K562 (cell line): ENCODE measurements around the gene MARCKSL1. TPM values are rescaled to one million over a fixed set of nuclear protein-coding genes. Genes with fewer than 3 reads are reported as not detected.

Experiments used
- ATAC-seq: fragments of 200-7000 bp; cut with Tn5 transposase; 3 replicates; pipeline ENCODE4 v1.9.1; 2020; ENCODE audit warnings: moderate library complexity
- BruUV-seq: library from RNA; stranded (reverse); fragments of 400-500 nt; replicated peaks from 2 replicates; lab custom pipeline; 2021; lab: Mats Ljungman, UMichigan
- CTCF ChIA-PET: fragments of 300-600 bp; formaldehyde crosslinking; extraction: SDS; loops from one replicate; lab custom pipeline; 2021; ENCODE audit warnings: low intra/inter-chr PET ratio; lab: Yijun Ruan, JAX
- POLR2A ChIA-PET: fragments of 300-600, 350-650 bp; sonication (Branson Sonifier 250); formaldehyde crosslinking; extraction: SDS; loops from one replicate; lab custom pipeline; 2021; ENCODE audit warnings: antibody characterized with exemption, inconsistent platforms; lab: Yijun Ruan, JAX
- DNase-seq, 4 experiments: peaks; one replicate each; pipeline versions ENCODE4 v3.0.0 to v3.0.0-alpha.2; 2011 to 2018; ENCODE audit warnings: low spot score in 3 of 4, mixed read lengths in 3 of 4; ENCODE audit errors: extremely low read depth in 1 of 4
- FAIRE-seq: peaks from 2 replicates; lab custom pipeline; 2011; peaks lifted over from hg19 to GRCh38; lab: Jason Lieb, UNC
- H2AFZ ChIP-seq: 2 replicates; pipeline ENCODE4 v1.6.0; 2011; ENCODE audit warnings: low read depth, low read length, control low read depth, inconsistent platforms
- H3K27ac ChIP-seq: fragments of 200-600 bp; 3 replicates; pipeline ENCODE4 v1.8.0; 2011; ENCODE audit warnings: low read depth, mild to moderate bottlenecking, control low read depth, inconsistent platforms, low read length, moderate library complexity, mixed read lengths; ENCODE audit errors: extremely low read depth
- H3K27me3 ChIP-seq, 2 experiments: fragments of 300-600 bp in 1 of 2; 2 replicates in 1 of 2; 3 replicates in 1 of 2; pipeline versions ENCODE4 v1.6.0 to v1.8.0; 2011; ENCODE audit warnings: inconsistent platforms in 2 of 2, low read length in 2 of 2, mild to moderate bottlenecking in 1 of 2, mixed read lengths in 1 of 2, moderate library complexity in 1 of 2; ENCODE audit not compliant: control insufficient read depth in 2 of 2, insufficient read depth in 2 of 2
- H3K36me3 ChIP-seq: fragments of 300-600 bp; 3 replicates; pipeline ENCODE4 v1.8.0; 2011; ENCODE audit warnings: mild to moderate bottlenecking, low read length, inconsistent platforms; ENCODE audit not compliant: control insufficient read depth, insufficient read depth
- H3K4me1 ChIP-seq, 2 experiments: fragments of 200-600 bp in 1 of 2; replicated peaks in 1 of 2; 2 replicates in 1 of 2; 3 replicates in 1 of 2; pipeline versions ENCODE4 v1.5.1 to v1.8.0; 2011; ENCODE audit warnings: inconsistent platforms in 2 of 2, low read length in 2 of 2, mild to moderate bottlenecking in 1 of 2, mixed read lengths in 1 of 2, moderate library complexity in 1 of 2; ENCODE audit not compliant: control insufficient read depth in 2 of 2, insufficient read depth in 2 of 2
- H3K4me2 ChIP-seq: 2 replicates; pipeline ENCODE4 v1.6.1; 2011; ENCODE audit warnings: low read length, control low read depth, inconsistent platforms, mixed read lengths; ENCODE audit not compliant: insufficient read depth
- H3K4me3 ChIP-seq: fragments of 200-600 bp; sonication (generic), shearing (Covaris generic); 2 replicates; pipeline ENCODE4 v1.5.1; 2016; ENCODE audit warnings: control low read depth, inconsistent platforms
- H3K79me2 ChIP-seq: fragments of 200-600 bp; 3 replicates; pipeline ENCODE4 v1.8.0; 2011; ENCODE audit warnings: low read length, inconsistent platforms; ENCODE audit not compliant: control insufficient read depth, insufficient read depth
- H3K9ac ChIP-seq, 2 experiments: 2 replicates each; pipeline versions ENCODE4 v1.6.0 to v1.6.1; 2011; ENCODE audit warnings: low read depth in 2 of 2, low read length in 2 of 2, control low read depth in 1 of 2, inconsistent platforms in 1 of 2, mild to moderate bottlenecking in 1 of 2, mixed read lengths in 1 of 2; ENCODE audit not compliant: insufficient read depth in 1 of 2
- H3K9me1 ChIP-seq: one replicate; pipeline ENCODE4 v1.6.0; 2011; ENCODE audit warnings: inconsistent platforms, mild to moderate bottlenecking, low read length, moderate library complexity; ENCODE audit not compliant: control insufficient read depth, insufficient read depth
- H3K9me3 ChIP-seq: replicated peaks from 2 replicates; pipeline ENCODE4 v1.5.1; 2011; ENCODE audit warnings: low read depth, low read length, inconsistent platforms; ENCODE audit not compliant: control insufficient read depth, insufficient read depth
- H4K20me1 ChIP-seq: replicated peaks from 2 replicates; pipeline ENCODE4 v1.6.1; 2011; ENCODE audit warnings: low read length, inconsistent platforms, mixed read lengths; ENCODE audit not compliant: control insufficient read depth, insufficient read depth
- CEBPZ ChIP-seq: fragments of 150-350 bp; IDR thresholded peaks from 2 replicates; pipeline ENCODE4 v1.6.1; 2014; ENCODE audit warnings: low read depth, mild to moderate bottlenecking, low read length, borderline replicate concordance
- ELF4 ChIP-seq: fragments of 450-650 bp; formaldehyde crosslinking; IDR thresholded peaks from 2 replicates; pipeline ENCODE4 v1.4.0; 2022; ENCODE audit warnings: missing genetic modification characterization
- ETV5 ChIP-seq: sonication (generic); formaldehyde crosslinking; IDR thresholded peaks from 2 replicates; pipeline ENCODE4 v1.4.0; 2020; ENCODE audit warnings: low read depth, mild to moderate bottlenecking, missing genetic modification reagents
- GATAD2B ChIP-seq: fragments of 450-650 bp; IDR thresholded peaks from 2 replicates; pipeline ENCODE4 v1.6.1; 2017; ENCODE audit warnings: mild to moderate bottlenecking, borderline replicate concordance
- HNRNPLL ChIP-seq: fragments of 200-400 bp; formaldehyde crosslinking; IDR thresholded peaks from 2 replicates; pipeline ENCODE4 v1.6.1; 2017; ENCODE audit warnings: low read length, low read depth, mild to moderate bottlenecking; ENCODE audit not compliant: poor library complexity, severe bottlenecking
- MYNN ChIP-seq, 2 experiments: sonication (generic); formaldehyde crosslinking in 1 of 2; IDR thresholded peaks; 2 replicates each; pipeline versions ENCODE4 v1.5.0 to v1.6.1; 2016 to 2020; ENCODE audit warnings: antibody characterized with exemption in 1 of 2, missing genetic modification reagents in 1 of 2
- NR4A1 ChIP-seq, 2 experiments: fragments of 250-450 bp in 1 of 2; fragments of 450-650 bp in 1 of 2; sonication (Bioruptor Pico) in 1 of 2; IDR thresholded peaks; 2 replicates each; pipeline versions ENCODE4 v1.4.0 to v1.6.1; 2016 to 2020; ENCODE audit warnings: mild to moderate bottlenecking in 2 of 2, missing compliant biosample characterization in 1 of 2, missing genetic modification characterization in 1 of 2, moderate library complexity in 1 of 2
- PBX2 ChIP-seq, 2 experiments: IDR thresholded peaks in 1 of 2; conservative IDR thresholded peaks in 1 of 2; 2 replicates each; pipeline ENCODE4 v1.6.1; 2016; ENCODE audit warnings: low read depth in 2 of 2, mild to moderate bottlenecking in 1 of 2, missing compliant biosample characterization in 1 of 2, missing genetic modification characterization in 1 of 2, moderate library complexity in 1 of 2
- PCBP2 ChIP-seq: fragments of 200-400 bp; formaldehyde crosslinking; IDR thresholded peaks from 2 replicates; pipeline ENCODE4 v1.6.1; 2018; ENCODE audit warnings: low read length, low read depth, mild to moderate bottlenecking, moderate library complexity; ENCODE audit not compliant: poor library complexity, severe bottlenecking
- RFX1 ChIP-seq: fragments of 450-650 bp; IDR thresholded peaks from 2 replicates; pipeline ENCODE4 v1.6.1; 2016; ENCODE audit warnings: mild to moderate bottlenecking, moderate library complexity
- SMC3 ChIP-seq: conservative IDR thresholded peaks from 2 replicates; pipeline ENCODE4 v1.6.1; 2011; ENCODE audit warnings: low read depth, low read length, improper control_type of control experiment; ENCODE audit not compliant: insufficient read depth
- SRSF9 ChIP-seq: fragments of 200-400 bp; formaldehyde crosslinking; IDR thresholded peaks from 2 replicates; pipeline ENCODE4 v1.6.1; 2017; ENCODE audit warnings: low read depth, low read length, borderline replicate concordance
- TEAD2 ChIP-seq: fragments of 450-650 bp; IDR thresholded peaks from 2 replicates; pipeline ENCODE4 v1.6.1; 2016; ENCODE audit warnings: missing genetic modification characterization, control low read depth, missing compliant biosample characterization
- THAP7 ChIP-seq: fragments of 250-450 bp; sonication (Bioruptor Pico); IDR thresholded peaks from 2 replicates; pipeline ENCODE4 v1.5.0; 2021
- WGBS: fragments of 100-300 bp; shearing (Covaris generic); methylation state at CpG from one replicate; pipeline ENCODE4 v1.1.6; 2016; ENCODE audit warnings: low coverage, mixed read lengths; ENCODE audit not compliant: insufficient coverage; ENCODE audit errors: missing lambda C conversion rate; 5-methylcytosine and 5-hydroxymethylcytosine counted together
- in situ Hi-C: fragments of 300-500 bp; cut with MboI; formaldehyde crosslinking; loops from 4 replicates; pipeline ENCODE4 v1.15.0; 2018; ENCODE audit warnings: inconsistent platforms, mixed read lengths
- intact Hi-C: fragments of 100-400 bp; cut with micrococcal nuclease; formaldehyde crosslinking; loops from 2 replicates; pipeline ENCODE4 v1.14.2; 2022
- polyA plus RNA-seq, 8 experiments: library from polyadenylated mRNA; depleted of rRNA in 4 of 8; stranded (reverse) in 5 of 8; unstranded in 3 of 8; fragments of >200 nt; fragmentation: Nextera tagmentation in 2 of 8; fragmentation: Illumina TruSeq in 1 of 8; extraction: Ambion mirVana in 2 of 8; extraction: Trizol in 1 of 8; gene quantifications; 2 replicates each; pipeline versions ENCODE4 v1.2.1 to v1.2.3, GENCODE V29; 2011 to 2014; ENCODE audit warnings: inconsistent platforms in 1 of 8, missing spikeins in 1 of 8
- total RNA-seq, 7 experiments: library from RNA; depleted of rRNA in 6 of 7; stranded (reverse); fragments of >200 nt in 6 of 7; fragmentation: Illumina TruSeq in 2 of 7; extraction: Trizol in 2 of 7; gene quantifications; 2 replicates each; pipeline versions ENCODE4 v1.2.1 to v1.2.3, GENCODE V29; 2011 to 2021; ENCODE audit warnings: low replicate concordance in 1 of 7

The MARCKSL1 gene
- total and polyA plus RNA-seq, 9 of the 15 experiments (the other 6 are each of a cell fraction or from before 2014, with no cell fraction given): 14.7 to 325 (median 155) TPM

GRCh38 chr1:32289256-32289655, 46.8 kb downstream of the MARCKSL1 start:
- H3K9ac ChIP-seq: no peak overlapping the region
- no peak overlapping the region for H3K27ac ChIP-seq
- 89% methylated on average over 7 of the region's 7 CpGs for WGBS
- no peaks in the 10 kb centered on the region for H3K9me1 ChIP-seq
- H3K4me2 ChIP-seq: no peak overlapping the region
- DNase-seq (no peak), ATAC-seq (no peak), FAIRE-seq (no peak)
- H3K36me3 ChIP-seq: peaks cover 2% of the 10 kb centered on the region; the same call in 2 of the 3 replicates
- H4K20me1 ChIP-seq: no peaks in the 10 kb centered on the region
- H2AFZ ChIP-seq: peak overlapping the region; percentile 52
- in situ Hi-C loops (no loop called here), intact Hi-C loops (no loop called here)
- H3K27me3 ChIP-seq: no peaks in the 10 kb centered on the region
- ChIA-PET POLR2A (interaction anchor here (0.8 to 4.1 kb wide), 2 partner anchors 9 to 216 kb away, joined by 3 to 35 read pairs; partner anchors contain the start of gene TMEM39B), CTCF (no interaction called here)
- BruUV-seq: no TSS peak
- no peak overlapping the region for H3K4me3 ChIP-seq
- H3K79me2 ChIP-seq: peaks cover 29% of the 10 kb centered on the region
- H3K4me1 ChIP-seq: peaks cover 10 to 18% of the 10 kb centered on the region in 2 experiments; a peak in 4 of 5 replicates
- H3K9me3 ChIP-seq: no peaks in the 10 kb centered on the region
- TF ChIP-seq ETV5 (CRISPR knock-in tag) (no peak), CEBPZ (no peak), SMC3 (no peak), HNRNPLL (no peak), MYNN (IDR thresholded peaks at IDR 0.05) (no peak), MYNN (CRISPR knock-in tag; IDR thresholded peaks at IDR 0.05) (no peak), GATAD2B (no peak), THAP7 (CRISPR knock-in tag) (no peak), RFX1 (no peak), TEAD2 (tag) (no peak), NR4A1 (CRISPR knock-in tag; IDR thresholded peaks at IDR 0.05) (no peak), NR4A1 (tag; IDR thresholded peaks at IDR 0.05) (no peak), ELF4 (CRISPR knock-in tag) (no peak), PCBP2 (no peak), SRSF9 (no peak), PBX2 (CRISPR knock-in tag; IDR thresholded peaks at IDR 0.05; ENCODE audit: low read depth) (no peak), PBX2 (tag; conservative IDR thresholded peaks at IDR 0.05; ENCODE audit: low read depth) (no peak)
